Stimulated activated CD4-positive, alpha-beta T cell treated with anti-CD3 and anti-CD28 coated beads, Interleukin-15, amount 100 ng/mL, for 1 hour (primary cell): ENCODE data around the gene KRT33B.
"Not testable (repeated sequence)": the region's sequence is repeated elsewhere in the genome, so short reads cannot be mapped to it uniquely, and the experiment has no call there.

Source experiments
- DNase-seq, 2 donors: peaks; one replicate each; pipeline ENCODE4 v3.0.0-alpha.2; 2020; ENCODE audit warnings: low read depth in 1 of 2, low spot score in 1 of 2

Gene KRT33B

DNA sequence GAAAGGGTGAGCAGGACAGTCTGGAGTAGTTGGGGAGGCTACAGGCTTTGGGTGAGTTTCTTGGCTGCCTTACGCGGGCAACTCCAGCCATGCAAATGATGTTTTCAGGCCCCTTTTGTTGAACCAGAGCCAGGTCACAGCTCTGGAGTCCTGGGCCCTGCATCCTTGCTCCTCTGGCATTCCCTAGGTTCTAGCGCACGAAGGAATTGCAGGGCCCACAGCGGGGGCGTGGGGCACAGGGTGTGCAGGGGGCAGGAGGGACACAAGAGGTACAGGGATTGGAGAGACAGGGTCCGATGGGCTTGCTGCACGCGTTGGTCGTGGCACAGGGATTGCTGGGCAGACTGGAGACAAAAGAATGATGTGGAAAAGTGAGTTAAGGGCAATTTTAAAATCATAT, 24.2 kb upstream of the KRT33B start:
- DNase-seq, result no peak

DNA sequence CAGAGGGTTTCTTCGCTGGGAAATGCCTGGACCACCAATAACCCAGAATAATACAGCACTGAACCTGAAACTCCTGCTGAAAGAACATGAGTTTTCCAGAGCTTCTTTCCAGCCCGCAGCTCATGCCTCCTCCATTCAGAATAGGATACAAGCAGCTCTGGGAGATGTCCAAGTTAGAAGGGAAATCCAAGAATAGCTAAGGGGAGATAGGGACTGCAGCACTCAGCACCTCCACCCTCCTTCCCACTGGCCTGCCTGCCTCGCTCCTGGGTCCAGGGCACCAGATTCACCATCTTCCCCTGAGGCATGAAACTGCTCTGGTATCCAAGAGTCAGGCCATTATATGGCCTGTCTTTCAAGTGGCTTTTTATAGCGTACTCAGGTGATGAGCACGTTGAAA, 23.7 kb upstream of the KRT33B start:
- no peak for DNase-seq

DNA sequence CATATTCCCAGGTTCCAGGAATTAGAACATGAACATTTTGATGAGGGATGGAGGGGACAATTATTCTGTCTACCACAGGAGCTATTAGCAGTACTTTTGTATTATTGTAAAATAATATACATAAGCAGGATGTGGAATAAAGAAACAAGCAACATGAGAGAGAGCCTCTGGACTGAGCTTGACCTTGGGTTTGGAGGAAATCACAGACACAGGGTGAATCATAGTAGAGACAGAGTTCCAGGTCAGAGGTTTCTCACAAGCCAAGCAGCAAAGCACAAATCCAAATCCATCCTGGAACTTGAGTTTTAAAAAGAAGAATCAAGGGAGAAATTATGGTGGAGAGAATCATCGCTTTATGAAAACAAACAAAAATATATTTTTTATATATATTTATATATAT, 22.7 kb upstream of the KRT33B start:
- no peak for DNase-seq

- DNase-seq, result no peak
Measured at GRCh38 chr17:41391535-41391934, 21.9 kb upstream of the KRT33B start.

DNA sequence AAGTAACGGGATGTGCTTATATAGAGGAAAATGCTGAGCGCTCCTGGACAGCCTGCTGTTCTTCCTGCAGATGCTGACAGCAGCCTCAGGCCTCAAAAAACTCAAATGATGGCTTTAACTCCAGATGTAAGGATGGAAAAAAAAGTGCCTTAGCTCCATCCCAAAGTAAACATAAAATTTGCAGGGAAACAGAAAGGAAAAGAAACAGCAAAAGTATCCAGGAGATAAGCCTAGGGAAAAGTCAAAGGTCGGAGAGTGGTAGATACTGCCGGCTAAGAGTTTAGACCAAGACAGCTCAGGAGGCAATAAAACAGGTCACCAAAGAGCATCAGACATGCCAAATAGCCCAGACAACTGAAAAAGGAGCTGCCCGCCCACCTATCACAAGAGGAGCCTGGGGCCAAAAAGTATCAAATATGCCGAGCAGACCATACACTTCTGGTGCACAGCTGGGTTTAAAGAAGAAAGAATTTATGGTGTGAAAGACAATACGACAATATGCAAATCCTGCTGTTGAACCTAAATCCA, 20.9 kb upstream of the KRT33B start:
- no peak for DNase-seq

DNA sequence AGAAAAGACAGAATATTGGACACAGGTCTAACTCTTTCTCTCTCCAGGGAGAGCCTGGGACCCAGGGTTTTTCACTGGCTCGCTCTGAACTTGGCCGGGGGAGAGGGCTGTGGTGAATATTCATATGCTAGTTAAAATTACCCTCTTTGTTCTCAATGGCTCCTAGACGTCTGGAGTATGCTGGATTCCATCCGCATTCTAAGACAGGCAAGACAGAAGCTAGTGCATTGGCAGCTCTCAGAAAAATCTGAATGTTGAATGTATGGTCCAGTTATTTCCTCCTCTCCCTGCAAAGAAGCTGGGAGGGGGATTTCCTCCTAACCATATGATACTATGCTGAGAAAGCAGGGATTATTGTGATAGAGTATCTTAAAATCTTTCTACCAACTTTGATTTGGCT, 18.1 kb upstream of the KRT33B start:
- DNase-seq, result no peak

GRCh38 chr17:41386227-41386626, 16.6 kb upstream of the KRT33B start:
- DNase-seq, result no peak

- no peak for DNase-seq
Measured at GRCh38 chr17:41383690-41384089, 14.1 kb upstream of the KRT33B start.

- no peak for DNase-seq
Measured at GRCh38 chr17:41382394-41382793, 12.8 kb upstream of the KRT33B start.

DNA sequence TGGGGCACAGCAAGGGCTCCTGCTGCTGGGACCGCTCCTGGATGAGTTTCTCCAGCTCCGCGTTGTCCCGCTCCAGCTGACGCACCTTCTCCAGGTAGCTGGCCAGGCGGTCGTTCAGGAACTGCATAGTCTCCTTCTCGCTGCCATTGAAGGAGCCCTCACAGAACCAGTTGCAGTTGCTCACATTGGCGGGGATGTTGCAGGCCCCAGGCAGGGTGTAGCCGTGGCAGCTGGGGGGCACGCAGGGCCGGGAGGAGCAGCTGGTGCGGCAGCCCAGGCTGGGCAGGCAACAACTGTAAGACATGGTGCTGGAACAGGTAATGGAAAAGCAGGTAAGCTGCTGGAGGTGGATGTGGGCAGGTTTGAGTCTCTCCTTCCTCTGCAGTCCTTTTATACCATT, 12.3 kb upstream of the KRT33B start, which contains the start of gene KRT34:
KRT34 (minus strand) TSS at position 364 of the 400 bp plus-strand sequence; CDS start at position 304, 60 bp downstream.
- not testable (repeated sequence) for DNase-seq

GRCh38 chr17:41380091-41380490, 10.5 kb upstream of the KRT33B start:
- DNase-seq, result not testable (repeated sequence)

DNA sequence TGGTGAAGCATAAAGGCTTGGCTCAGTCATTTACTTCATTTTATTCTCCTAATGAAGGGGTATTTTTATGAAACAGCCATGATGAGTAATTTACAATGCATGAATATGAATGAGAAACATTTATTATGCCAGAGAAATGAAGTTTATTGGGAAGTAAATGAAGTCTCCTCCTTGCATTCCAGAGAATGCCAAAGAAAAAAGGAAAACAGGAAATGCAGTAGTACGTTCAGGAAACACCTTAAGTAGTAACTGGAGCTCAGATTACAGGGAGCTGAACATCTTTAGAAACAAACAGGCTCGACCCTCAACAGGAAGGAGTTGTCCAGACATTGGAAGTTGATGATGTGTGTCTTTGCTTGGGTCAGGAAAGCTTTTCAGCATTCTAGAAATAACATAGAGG, 7.9 kb upstream of the KRT33B start:
- no peak for DNase-seq

GRCh38 chr17:41369023-41369422, 590 bp downstream of the KRT33B start:
- no peak for DNase-seq

DNA sequence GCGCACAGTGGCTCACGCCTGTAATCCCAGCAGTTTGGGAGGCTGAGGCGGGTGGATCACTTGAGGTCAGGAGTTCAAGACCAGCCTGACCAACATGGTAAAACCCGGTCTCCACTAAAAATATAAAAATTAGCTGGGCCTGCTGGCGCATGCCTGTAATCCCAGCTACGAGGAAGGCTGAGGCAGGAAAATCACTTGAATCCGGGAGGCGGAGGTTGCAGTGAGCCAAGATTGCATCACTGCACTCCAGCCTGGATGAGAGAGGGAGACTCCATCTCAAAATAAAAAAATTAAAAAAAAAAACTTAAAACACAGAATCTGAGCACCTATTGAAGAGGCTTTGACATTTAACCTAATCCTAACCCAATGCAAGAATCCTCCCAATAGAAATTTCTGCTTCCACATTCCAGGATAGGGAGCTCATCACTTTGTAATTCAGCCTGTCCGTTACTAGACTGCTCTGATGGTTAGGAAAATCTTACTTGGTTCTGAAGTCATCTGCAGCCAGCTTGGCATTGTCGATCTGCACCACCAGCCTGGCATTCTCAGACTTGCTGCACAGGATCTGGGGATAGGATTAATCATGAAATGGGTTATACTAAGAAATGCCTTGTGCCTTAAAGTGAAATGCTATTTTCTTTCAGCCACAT, 2.1 kb downstream of the KRT33B start:
- DNase-seq, result no peak

DNA sequence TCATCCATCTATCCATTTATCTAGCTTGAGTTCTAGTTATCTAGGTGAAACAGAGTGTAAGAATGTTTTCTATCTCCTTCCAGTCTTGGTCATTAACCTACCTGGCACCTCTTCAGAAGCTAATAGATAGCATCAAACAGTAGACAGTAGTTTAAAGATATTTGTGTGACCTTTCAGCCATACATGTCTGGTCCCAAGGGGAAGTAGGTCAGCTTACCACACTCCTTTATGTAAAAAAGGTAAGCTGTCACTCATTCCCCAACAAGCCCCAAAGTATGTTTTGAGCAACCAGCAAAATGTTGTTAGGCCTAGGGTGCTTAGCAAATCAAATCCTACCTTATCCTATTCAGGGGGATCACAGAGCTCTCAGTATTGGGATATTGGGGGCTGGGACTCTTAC, 3.5 kb downstream of the KRT33B start:
- DNase-seq, result no peak

- no peak for DNase-seq
Measured at GRCh38 chr17:41363881-41364280, 5.7 kb downstream of the KRT33B start.

DNA sequence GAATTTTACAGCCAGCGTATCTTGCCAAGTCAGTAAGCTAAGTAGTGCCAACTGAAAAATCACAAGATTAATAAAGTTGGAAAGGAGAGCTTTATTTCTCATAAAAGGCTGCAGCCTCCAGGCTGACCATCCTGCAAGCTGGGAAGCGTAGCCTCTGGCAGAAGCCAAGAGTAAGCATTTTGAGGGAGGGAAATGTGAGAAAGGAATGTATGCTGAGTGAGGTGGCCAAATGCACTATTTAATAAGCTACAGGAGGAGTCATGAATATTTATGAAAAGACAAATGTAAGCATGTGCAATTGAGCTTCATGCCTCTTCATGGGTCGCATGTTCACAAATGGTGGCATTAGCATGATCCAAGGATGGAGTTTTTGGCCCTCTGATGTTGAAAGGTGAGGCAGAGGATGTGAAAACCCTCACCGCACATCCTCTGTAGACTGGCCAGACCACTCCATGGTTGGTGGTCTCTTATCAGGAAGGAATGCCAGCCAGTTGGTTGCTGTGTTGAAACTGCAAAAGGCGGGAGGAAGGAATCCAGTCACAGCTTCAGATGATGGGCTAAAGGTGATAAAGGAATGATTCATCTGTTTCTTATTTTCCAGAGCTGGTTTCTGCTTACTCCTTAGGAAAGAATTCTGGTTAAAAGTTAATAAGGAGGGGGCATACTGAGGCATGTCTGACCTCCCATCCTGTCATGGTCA, 9.2 kb downstream of the KRT33B start:
- no peak for DNase-seq

DNA sequence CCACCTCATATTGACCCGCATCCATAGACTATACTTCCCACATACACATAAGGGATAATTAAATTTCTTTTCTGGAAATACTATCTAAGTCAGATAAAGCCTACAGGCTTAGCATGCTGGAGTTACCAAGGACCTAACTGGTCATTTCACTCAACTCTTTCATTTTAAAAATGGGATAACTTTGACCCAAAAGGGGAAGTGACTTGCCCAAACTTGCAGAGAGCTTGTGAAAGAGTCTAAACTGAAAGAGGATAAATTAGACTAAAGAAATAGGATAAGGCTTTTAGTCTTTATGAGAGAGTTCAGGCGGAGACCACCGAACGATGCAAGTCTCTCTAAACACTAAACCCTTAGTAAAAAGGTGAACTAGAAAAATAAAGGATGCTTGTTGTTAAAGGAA, 15.1 kb downstream of the KRT33B start:
- DNase-seq, result no peak

- DNase-seq, result no peak
Measured at GRCh38 chr17:41352597-41353366, 16.8 kb downstream of the KRT33B start.

DNA sequence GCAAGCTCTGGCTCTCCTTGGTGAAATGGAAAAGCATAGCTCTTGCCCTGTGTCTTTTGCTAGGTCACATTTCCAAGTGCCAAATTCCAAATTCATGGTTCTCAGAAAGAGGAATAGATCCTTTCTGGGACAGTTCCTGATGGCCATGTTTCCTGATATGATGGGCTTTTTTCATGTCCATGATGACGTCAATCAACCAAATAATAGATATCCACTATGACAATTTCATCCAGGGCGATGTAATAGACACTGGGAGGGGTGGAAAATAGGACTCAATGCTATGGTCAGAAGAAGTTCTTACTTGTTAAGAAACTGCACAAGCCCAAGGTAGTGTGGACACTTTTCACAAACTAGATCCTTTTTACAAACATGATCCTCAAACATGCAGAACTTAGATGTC, 18.4 kb downstream of the KRT33B start:
- DNase-seq, result no peak

DNA sequence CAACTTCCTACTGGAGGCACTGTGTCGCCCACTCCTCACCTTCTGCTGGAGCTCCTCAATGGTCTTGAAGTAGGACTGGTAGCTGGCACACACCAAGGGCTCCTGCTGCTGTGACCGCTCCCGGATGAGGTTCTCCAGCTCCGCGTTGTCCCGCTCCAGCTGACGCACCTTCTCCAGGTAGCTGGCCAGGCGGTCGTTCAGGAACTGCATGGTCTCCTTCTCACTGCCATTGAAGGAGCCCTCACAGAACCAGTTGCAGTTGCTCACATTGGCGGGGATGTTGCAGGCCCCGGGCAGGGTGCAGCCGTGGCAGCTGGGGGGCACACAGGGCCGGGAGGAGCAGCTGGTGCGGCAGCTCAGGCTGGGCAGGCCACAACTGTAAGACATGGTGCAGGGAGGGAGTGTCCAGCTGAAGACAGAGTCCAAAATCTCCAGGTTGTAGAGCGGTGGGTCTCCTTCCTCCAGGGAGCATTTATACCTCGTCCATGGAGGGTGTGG, 19.2 kb downstream of the KRT33B start, which contains the start of gene KRT33A:
KRT33A (minus strand) TSS at position 448 of the 498 bp plus-strand sequence; CDS start at position 387, 61 bp downstream.
- DNase-seq, result not testable (repeated sequence)
